PC-3 (cell line): ENCODE results near the gene ADGRV1.
"Not testable (repeated sequence)": the region's sequence is repeated elsewhere in the genome, so short reads cannot be mapped to it uniquely, and the experiment has no call there.

Experiments used
- CTCF ChIP-seq: fragments of 300-600 bp; sonication (generic); conservative IDR thresholded peaks from 2 replicates; pipeline ENCODE4 v1.5.1; 2017; ENCODE audit warnings: antibody characterized with exemption, low read depth, mild to moderate bottlenecking, low read length
- EZH2 ChIP-seq: fragments of 300-600 bp; sonication (generic); IDR thresholded peaks from one replicate; pipeline ENCODE4 v1.6.1; 2017; ENCODE audit warnings: antibody characterized with exemption, mild to moderate bottlenecking, low read length; ENCODE audit not compliant: unreplicated experiment

- not testable (repeated sequence) for TF ChIP-seq CTCF, EZH2
These were observed 482.5 kb downstream of the ADGRV1 start for GRCh38 chr5:91041132-91041531.
